Left lung (tissue), 10 donors: ENCODE results near the gene PROX2. TPM values are rescaled to one million over a fixed set of nuclear protein-coding genes. Genes with fewer than 3 reads are reported as not detected.

Experiments used
- ATAC-seq: fragments of 200-7000 bp; cut with Tn5 transposase; one replicate; pipeline ENCODE4 v1.9.1; 2020; ENCODE audit warnings: moderate library complexity
- DNase-seq, 4 donors: peaks; one replicate each; pipeline ENCODE4 v3.0.0-alpha.2; 2013 to 2020
- H3K27ac ChIP-seq, 2 donors: fragments of 200-600 bp; sonication (generic) in 1 of 2; one replicate each; pipeline versions ENCODE4 v1.5.0 to v1.8.0; 2020 to 2021
- H3K27me3 ChIP-seq, 2 donors: fragments of 200-600 bp; sonication (generic) in 1 of 2; one replicate each; pipeline versions ENCODE4 v1.5.0 to v1.8.0; 2020 to 2021
- H3K36me3 ChIP-seq, 2 donors: fragments of 200-600 bp; sonication (generic) in 1 of 2; one replicate each; pipeline versions ENCODE4 v1.5.0 to v1.8.0; 2020 to 2021
- H3K4me1 ChIP-seq, 2 donors: fragments of 200-600 bp; one replicate each; pipeline ENCODE4 v1.8.0; 2021
- H3K4me3 ChIP-seq, 2 donors: fragments of 200-600 bp; sonication (generic) in 1 of 2; one replicate each; pipeline versions ENCODE4 v1.5.0 to v1.8.0; 2020 to 2021; ENCODE audit warnings: mild to moderate bottlenecking in 1 of 2
- H3K9me3 ChIP-seq, 2 donors: fragments of 200-600 bp; sonication (generic) in 1 of 2; one replicate each; pipeline versions ENCODE4 v1.5.0 to v1.8.0; 2020 to 2021
- CTCF ChIP-seq, 2 donors: fragments of 200-600 bp; sonication (generic) in 1 of 2; IDR thresholded peaks; one replicate each; pipeline versions ENCODE4 v1.5.0 to v1.8.0; 2021; ENCODE audit warnings: antibody characterized with exemption in 2 of 2
- intact Hi-C, 2 donors: fragments of 100-400 bp; cut with DNase I; formaldehyde crosslinking; loops; one replicate each; pipeline versions ENCODE4 v1.11.2 to v1.14.2; 2022
- polyA plus RNA-seq, 6 donors: library from polyadenylated mRNA; unstranded; fragments of 120-200 nt; gene quantifications; one replicate each; pipeline ENCODE4 v1.2.1, GENCODE V29; 2013; ENCODE audit not compliant: insufficient read length in 6 of 6
- total RNA-seq, 2 donors: library from RNA; stranded (reverse); fragmentation: NEBNext Ultra II Directional; extraction: Animal tissue kit (Norgen Biotek cat#: 25700); gene quantifications; one replicate each; pipeline ENCODE4 v1.2.1, GENCODE V29; 2021
- donor health status: DM: no; HTN: yes; CAD: no.
- donor health status: DM: no; HTN: no; CAD: no.

Gene PROX2
- total and polyA plus RNA-seq, 8 donors, result 0.08 to 3.8 (median 3.1) TPM; not detected in 1

- Histone ChIP-seq H3K36me3 (no peaks in the 10 kb centered on the region), H3K27me3 (peaks cover 0 to 17% of the 10 kb centered on the region in 2 donors), H3K4me1 (peaks cover 8 to 13% of the 10 kb centered on the region in 2 donors), H3K27ac (no peak overlapping the region), H3K4me3 (no peak overlapping the region), H3K9me3 (no peaks in the 10 kb centered on the region)
- intact Hi-C loops, result no loop called here
- DNase-seq, result peak in 1 of 4 donors; percentile 59
- no peak for ATAC-seq
- no peak for TF ChIP-seq CTCF (IDR thresholded peaks at IDR 0.05)
Measured at GRCh38 chr14:74921053-74921620, 45.2 kb upstream of the PROX2 start.

GRCh38 chr14:74920281-74920680 lies 44.3 kb upstream of the PROX2 start:
- intact Hi-C loops, result no loop called here
- Histone ChIP-seq H3K27ac (no peak overlapping the region), H3K4me3 (no peak overlapping the region), H3K9me3 (no peaks in the 10 kb centered on the region), H3K36me3 (no peaks in the 10 kb centered on the region), H3K4me1 (peaks cover 8 to 13% of the 10 kb centered on the region in 2 donors), H3K27me3 (peaks cover 0 to 17% of the 10 kb centered on the region in 2 donors)
- DNase-seq (peak in 1 of 4 donors; percentile 24), ATAC-seq (no peak)
- no peak for TF ChIP-seq CTCF (IDR thresholded peaks at IDR 0.05)

DNA sequence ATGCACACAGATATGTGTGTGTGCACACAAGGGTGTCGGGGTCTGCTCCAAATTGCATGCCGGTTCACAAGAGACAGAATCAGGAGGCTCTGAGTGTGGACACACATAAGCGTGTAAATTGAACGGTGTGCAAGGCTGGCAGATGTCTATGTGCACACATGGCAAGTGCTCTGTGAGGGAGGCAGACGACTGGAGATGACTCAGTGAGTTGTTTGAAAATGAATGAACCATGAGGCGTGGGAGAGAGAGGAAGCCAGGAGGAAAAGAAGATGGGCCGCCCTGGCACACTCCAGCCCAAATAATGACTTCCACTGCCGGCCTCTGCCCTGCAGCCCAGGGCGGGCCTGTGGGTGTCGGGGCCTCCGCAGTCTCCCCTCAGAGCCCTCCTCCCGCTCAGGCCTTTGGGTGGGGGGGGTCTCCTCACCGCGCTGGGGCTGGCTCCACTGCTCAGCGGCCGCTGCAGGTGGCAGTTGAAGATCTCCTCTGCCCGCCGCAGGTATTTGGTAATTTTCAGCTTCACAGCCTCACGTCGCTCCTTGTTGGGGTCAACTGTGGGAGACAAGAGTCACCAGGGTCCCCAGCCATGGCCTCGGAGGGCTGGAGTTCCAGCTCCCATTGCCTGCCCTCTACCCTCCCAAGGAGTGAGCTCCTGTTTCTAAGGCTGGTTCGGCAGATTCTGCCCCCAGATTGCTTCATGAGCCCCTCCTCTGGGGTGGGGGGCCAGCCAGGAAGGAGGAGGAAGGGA lies 43.6 kb upstream of the PROX2 start:
- intact Hi-C loops, result loop anchor here in 1 of 2 donors (5.0 kb wide), 1 partner anchor 168 kb away; no protein-coding TSS in a partner anchor

GRCh38 chr14:74918380-74918779 lies 42.4 kb upstream of the PROX2 start:
- Histone ChIP-seq H3K27me3 (peaks cover 0 to 12% of the 10 kb centered on the region in 2 donors), H3K4me3 (no peak overlapping the region), H3K27ac (no peak overlapping the region), H3K4me1 (peaks cover 8 to 11% of the 10 kb centered on the region in 2 donors), H3K9me3 (no peaks in the 10 kb centered on the region), H3K36me3 (no peaks in the 10 kb centered on the region)
- intact Hi-C loops, result loop anchor here in 1 of 2 donors (5.0 kb wide), 1 partner anchor 169 kb away; no protein-coding TSS in a partner anchor
- ATAC-seq (no peak), DNase-seq (peak in 1 of 4 donors; percentile 48)
- no peak for TF ChIP-seq CTCF (IDR thresholded peaks at IDR 0.05)

More for the DNA sequence above, 43.6 kb upstream of the PROX2 start:
- DNase-seq (peak in 1 of 4 donors; percentile 46), ATAC-seq (no peak)
- Histone ChIP-seq H3K27me3 (peaks cover 0 to 17% of the 10 kb centered on the region in 2 donors), H3K9me3 (no peaks in the 10 kb centered on the region), H3K4me1 (peaks cover 8 to 13% of the 10 kb centered on the region in 2 donors), H3K4me3 (no peak overlapping the region), H3K27ac (no peak overlapping the region), H3K36me3 (no peaks in the 10 kb centered on the region)
- no peak for TF ChIP-seq CTCF (IDR thresholded peaks at IDR 0.05)

DNA sequence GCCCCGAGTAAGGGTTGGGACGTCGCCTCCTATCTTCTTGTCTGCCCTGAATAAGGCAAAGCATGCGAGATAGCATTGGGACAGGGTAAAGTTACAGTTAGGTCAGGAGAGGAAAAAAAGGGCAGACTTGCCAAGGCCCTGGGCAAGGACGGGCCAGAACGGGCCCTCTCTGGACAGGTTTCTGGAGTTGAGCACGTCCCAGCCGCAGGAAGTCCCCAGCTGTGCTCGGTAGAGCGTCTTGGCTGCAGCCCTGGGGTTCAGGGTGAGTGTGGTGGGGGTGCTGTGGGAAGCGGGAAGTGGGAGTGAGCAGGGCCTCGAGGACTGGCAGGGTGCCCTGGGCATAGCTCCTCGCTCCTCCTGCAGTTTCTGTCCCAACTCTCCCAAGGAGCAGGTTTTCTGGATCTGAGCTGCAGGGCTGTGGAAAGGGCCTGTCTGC lies 41.7 kb upstream of the PROX2 start:
- ATAC-seq (peak; percentile 23), DNase-seq (peak in 3 of 4 donors; percentile 47 to 76 (median 69))
- no peaks in the 10 kb centered on the region for H3K9me3 ChIP-seq
- no peaks in the 10 kb centered on the region for H3K36me3 ChIP-seq
- peaks cover 0 to 5% of the 10 kb centered on the region in 2 donors for H3K27me3 ChIP-seq
- no peak overlapping the region for H3K4me3 ChIP-seq
- intact Hi-C loops, result loop anchor here in 1 of 2 donors (5.0 kb wide), 1 partner anchor 170 kb away; no protein-coding TSS in a partner anchor
- TF ChIP-seq CTCF (IDR thresholded peaks at IDR 0.05), result no peak
- no peak overlapping the region for H3K27ac ChIP-seq
- peaks cover 4 to 8% of the 10 kb centered on the region in 2 donors for H3K4me1 ChIP-seq
